Raji (cell line): Measurements from ENCODE around the gene EPHA3.

Experiments
- POLR2A ChIP-seq: IDR thresholded peaks from 2 replicates; pipeline ENCODE4 v1.6.1; 2011; ENCODE audit warnings: low read depth, low read length, control low read depth; ENCODE audit not compliant: insufficient read depth

EPHA3 gene

DNA sequence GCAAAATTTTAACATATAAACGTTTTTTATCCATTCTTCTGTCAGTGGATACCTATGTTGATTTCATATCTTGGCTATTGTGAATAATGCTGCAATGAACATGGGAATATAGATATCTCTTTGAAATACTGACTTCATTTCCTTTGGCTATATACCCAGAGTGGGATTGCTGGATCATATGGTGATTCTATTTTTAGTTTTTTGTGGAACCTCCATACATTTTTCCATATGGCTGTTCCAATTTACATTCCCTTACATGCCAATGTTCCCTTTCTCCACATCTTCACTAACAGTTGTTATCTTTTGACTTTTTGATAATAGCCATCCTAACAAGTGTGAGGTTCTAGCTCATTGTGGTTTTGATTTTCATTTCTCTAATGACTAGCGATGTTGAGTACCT, 344.6 kb downstream of the EPHA3 start:
- TF ChIP-seq POLR2A = no peak

GRCh38 chr3:89455240-89455639, 347.8 kb downstream of the EPHA3 start:
- TF ChIP-seq POLR2A = no peak

DNA sequence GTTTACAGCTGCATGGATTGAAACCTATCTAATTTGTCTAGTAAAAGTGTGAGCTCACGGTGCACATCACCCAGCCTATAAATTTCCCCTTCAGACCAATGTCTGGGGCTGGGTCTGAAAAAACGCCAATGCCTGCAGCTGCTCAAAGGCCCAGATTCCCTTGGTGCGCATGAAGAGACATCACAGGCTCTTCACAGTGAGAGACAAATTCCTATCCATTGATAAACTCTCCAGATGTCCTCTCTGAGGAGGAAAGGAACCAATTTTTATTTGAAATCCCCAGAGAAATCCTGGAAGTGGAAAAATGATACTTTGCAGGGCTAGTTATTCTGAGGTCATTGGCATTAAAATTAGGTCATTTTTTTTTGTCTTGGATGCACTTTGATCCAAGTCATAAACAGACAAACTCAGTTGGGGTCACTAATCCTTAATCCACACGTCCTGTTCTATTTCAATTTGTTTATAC, 360.5 kb downstream of the EPHA3 start:
- TF ChIP-seq POLR2A = no peak

GRCh38 chr3:89472101-89472500, 364.7 kb downstream of the EPHA3 start:
- no peak for TF ChIP-seq POLR2A

GRCh38 chr3:89474333-89475130, 367.1 kb downstream of the EPHA3 start:
- no peak for TF ChIP-seq POLR2A

DNA sequence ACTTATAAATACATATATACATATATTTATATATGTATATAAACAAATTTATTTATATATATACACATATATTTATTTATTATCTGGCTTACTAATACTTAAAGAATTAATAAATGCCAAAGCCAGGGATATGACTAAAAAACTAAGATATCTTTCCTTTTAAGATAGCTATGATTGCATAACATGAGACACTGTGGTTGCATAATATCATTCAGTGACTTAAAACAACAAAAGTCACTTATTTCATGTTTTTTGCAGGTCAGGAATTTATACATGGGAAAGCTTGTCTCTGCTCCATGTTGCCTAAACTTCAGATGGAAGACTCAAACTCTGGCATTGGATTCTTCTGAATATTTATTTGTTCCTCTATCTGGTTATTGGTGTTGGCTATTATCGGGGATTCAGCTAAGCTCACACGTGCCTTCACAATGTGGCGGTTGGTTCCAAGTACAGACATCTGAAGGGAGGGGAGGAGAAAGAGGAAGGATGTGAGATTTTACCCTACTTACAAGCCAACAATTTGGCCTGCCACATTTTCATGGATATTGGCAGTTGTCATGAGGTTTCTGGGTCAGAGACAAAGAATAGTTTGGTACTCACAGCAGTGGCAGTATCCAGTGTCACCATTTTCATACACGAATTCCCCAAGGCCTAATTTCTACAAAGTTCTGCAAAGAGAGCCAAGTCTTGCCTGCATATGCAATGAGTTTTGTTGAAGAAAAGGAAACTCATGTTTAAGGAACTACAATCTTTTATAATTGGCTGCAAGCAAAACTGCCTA, 381.6 kb downstream of the EPHA3 start:
- TF ChIP-seq POLR2A = no peak

DNA sequence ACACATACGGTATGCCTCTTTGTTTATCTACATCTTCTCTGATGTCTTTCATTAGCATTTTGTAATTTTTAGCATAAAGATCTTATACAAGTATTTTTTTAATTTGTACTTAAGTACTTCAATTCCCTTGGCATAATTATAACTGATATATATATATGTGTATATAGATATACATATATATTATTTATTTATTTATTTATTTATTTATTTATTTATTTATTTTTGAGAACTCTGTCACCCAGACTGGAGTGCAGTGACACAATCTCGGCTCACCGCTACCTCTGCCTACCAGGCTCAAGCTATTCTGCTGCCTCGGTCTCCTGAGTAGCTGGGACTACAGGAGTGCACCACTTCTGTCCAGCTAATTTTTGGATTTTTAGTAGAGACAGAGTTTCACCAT, 382.7 kb downstream of the EPHA3 start:
- TF ChIP-seq POLR2A = no peak

- TF ChIP-seq POLR2A = no peak
Measured at GRCh38 chr3:89494734-89495133, 387.3 kb downstream of the EPHA3 start.

DNA sequence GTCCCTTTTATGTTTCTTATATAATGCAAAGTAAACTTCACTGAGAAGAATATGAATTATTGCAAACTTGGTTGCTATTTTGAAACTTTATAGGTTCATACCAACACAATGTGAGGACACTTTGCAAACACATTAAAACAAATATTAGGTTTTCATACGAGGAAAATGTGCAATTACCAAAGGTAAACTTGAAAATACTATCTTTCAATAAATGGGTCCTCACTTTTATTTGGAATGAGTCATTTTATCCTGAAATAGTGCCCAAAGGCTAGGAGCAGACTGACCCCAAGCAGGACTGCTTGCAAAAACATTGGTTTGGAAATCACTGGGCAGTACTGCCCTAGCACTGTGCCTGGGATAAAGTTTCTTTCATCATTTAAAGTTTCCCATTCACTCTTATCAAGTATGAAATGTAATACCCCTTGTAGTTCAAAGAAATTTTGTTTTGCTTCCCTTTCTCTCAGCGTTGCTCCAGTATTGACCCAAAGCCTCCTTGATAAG, 396.5 kb downstream of the EPHA3 start:
- TF ChIP-seq POLR2A = no peak

DNA sequence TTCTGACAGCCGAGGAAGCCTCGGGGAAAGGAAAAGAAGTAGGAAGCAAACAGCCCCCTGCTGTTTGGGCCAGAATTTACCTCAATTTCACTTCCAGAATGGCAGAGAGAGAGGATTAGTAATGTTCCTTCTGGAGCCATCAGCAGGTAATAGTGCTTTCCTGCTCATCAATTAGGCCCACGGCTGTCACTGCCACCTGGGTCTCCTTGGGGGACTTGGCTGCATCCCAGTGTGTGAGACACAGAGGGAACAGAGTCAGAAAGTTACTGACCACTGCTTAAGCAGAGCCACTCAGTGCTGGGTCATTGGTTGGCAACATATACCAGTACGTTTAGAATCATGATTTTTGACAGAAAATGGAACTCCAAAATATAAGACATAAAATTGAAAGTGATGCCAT, 397.0 kb downstream of the EPHA3 start:
- TF ChIP-seq POLR2A = no peak

DNA sequence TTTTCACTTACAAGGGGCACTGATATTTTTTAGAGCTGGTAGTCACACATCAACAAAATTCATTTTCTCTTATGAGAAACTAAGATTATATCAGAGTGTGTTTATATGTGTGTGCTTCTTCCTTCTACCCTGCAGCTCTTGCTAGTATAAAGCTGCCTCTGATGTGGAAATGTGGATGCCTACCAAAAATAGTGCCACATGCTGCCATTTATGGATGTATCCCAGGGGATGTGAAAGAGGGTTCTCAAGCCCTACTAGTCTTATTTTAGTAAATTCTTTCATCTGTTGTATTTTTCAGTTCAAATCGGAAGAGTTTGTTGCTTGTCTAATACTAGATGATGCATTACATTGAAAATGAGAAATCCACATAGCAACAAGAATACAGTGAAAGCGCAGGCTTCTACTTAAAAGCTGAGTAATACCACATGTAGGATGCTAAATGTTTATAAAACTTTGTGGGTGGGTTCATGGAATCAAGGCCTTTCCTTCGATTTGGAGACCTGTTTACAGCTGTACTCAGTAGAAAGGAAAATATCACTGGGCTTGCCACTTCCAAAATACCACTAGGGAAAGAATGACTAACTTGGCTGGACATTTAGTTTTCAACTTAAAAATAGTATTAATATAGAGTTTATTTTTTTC, 399.2 kb downstream of the EPHA3 start:
- TF ChIP-seq POLR2A = no peak

- no peak for TF ChIP-seq POLR2A
Measured at GRCh38 chr3:89521328-89521727, 413.9 kb downstream of the EPHA3 start.

DNA sequence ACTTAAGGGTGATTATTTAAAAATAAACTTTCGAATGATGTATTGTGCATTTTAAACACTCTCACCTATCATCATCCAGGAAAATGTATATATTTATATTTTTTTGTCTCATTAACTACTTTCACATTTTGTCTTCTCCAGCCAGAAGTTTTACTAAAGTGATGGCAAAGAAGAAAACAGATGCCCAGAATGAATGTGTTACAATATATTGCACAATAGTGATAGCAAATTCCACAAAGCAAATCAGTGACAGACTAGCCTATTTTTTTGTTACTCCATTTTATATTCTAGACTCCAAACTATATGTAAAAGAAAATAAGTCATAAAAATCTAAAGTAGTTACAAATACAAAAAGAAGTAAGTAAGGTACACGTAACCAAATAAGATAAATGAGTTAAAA, 414.7 kb downstream of the EPHA3 start:
- TF ChIP-seq POLR2A = no peak

GRCh38 chr3:89525609-89526008, 418.2 kb downstream of the EPHA3 start:
- no peak for TF ChIP-seq POLR2A

GRCh38 chr3:89527736-89528305, 420.4 kb downstream of the EPHA3 start:
- TF ChIP-seq POLR2A = no peak
